ENCODE measurements around the gene ASB13. TPM values are rescaled to one million over a fixed set of nuclear protein-coding genes. Genes with fewer than 3 reads are reported as not detected.

The ASB13 gene
- total and polyA plus RNA-seq, 2 of the 13 experiments (the other 11 are each of a cell fraction or from before 2014, with no cell fraction given) = 9.3 to 15.4 TPM

GRCh38 chr10:5684318-5684970, 18.0 kb upstream of the ASB13 start, which contains the start of gene TASOR2 (continued):
- TF ChIP-seq, protein P1, sequence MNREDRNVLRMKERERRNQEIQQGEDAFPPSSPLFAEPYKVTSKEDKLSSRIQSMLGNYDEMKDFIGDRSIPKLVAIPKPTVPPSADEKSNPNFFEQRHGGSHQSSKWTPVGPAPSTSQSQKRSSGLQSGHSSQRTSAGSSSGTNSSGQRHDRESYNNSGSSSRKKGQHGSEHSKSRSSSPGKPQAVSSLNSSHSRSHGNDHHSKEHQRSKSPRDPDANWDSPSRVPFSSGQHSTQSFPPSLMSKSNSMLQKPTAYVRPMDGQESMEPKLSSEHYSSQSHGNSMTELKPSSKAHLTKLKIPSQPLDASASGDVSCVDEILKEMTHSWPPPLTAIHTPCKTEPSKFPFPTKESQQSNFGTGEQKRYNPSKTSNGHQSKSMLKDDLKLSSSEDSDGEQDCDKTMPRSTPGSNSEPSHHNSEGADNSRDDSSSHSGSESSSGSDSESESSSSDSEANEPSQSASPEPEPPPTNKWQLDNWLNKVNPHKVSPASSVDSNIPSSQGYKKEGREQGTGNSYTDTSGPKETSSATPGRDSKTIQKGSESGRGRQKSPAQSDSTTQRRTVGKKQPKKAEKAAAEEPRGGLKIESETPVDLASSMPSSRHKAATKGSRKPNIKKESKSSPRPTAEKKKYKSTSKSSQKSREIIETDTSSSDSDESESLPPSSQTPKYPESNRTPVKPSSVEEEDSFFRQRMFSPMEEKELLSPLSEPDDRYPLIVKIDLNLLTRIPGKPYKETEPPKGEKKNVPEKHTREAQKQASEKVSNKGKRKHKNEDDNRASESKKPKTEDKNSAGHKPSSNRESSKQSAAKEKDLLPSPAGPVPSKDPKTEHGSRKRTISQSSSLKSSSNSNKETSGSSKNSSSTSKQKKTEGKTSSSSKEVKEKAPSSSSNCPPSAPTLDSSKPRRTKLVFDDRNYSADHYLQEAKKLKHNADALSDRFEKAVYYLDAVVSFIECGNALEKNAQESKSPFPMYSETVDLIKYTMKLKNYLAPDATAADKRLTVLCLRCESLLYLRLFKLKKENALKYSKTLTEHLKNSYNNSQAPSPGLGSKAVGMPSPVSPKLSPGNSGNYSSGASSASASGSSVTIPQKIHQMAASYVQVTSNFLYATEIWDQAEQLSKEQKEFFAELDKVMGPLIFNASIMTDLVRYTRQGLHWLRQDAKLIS (CRISPR knock-in tag; IDR thresholded peaks at IDR 0.05) = no peak
- TF ChIP-seq DPF2 (CRISPR knock-in tag; IDR thresholded peaks at IDR 0.05; ENCODE audit: borderline replicate concordance, low read depth) (no peak), ZFP1 (CRISPR knock-in tag; IDR thresholded peaks at IDR 0.05) (peak; percentile 89; the same call in 1 of the 2 replicates), MTERF4 (CRISPR knock-in tag; IDR thresholded peaks at IDR 0.05) (peak; percentile 90), ZFP36 (IDR thresholded peaks at IDR 0.05; ENCODE audit: borderline replicate concordance, low read depth, low read length, partially characterized antibody) (no peak), ZNF251 (CRISPR knock-in tag; IDR thresholded peaks at IDR 0.05) (no peak), REL (CRISPR knock-in tag; conservative IDR thresholded peaks at IDR 0.05) (peak; percentile 96), ZBTB2 (CRISPR knock-in tag; IDR thresholded peaks at IDR 0.05; ENCODE audit: low read depth) (peak; percentile 88), ZFX (CRISPR knock-in tag; IDR thresholded peaks at IDR 0.05; ENCODE audit: low read depth) (peak; percentile 67), RARA (CRISPR knock-in tag; IDR thresholded peaks at IDR 0.05) (peak; percentile 81), CERS6 (CRISPR knock-in tag; IDR thresholded peaks at IDR 0.05) (peak; percentile 87; the same call in 1 of the 2 replicates), ZNF512B (CRISPR knock-in tag; IDR thresholded peaks at IDR 0.05; ENCODE audit: borderline replicate concordance) (no peak), SNAI1 (CRISPR knock-in tag; IDR thresholded peaks at IDR 0.05; ENCODE audit: borderline replicate concordance) (no peak), HNF4A (CRISPR knock-in tag; IDR thresholded peaks at IDR 0.05) (peak; percentile 55), HMGA1 (CRISPR knock-in tag; conservative IDR thresholded peaks at IDR 0.05) (no peak)
- TF ChIP-seq, protein P2, sequence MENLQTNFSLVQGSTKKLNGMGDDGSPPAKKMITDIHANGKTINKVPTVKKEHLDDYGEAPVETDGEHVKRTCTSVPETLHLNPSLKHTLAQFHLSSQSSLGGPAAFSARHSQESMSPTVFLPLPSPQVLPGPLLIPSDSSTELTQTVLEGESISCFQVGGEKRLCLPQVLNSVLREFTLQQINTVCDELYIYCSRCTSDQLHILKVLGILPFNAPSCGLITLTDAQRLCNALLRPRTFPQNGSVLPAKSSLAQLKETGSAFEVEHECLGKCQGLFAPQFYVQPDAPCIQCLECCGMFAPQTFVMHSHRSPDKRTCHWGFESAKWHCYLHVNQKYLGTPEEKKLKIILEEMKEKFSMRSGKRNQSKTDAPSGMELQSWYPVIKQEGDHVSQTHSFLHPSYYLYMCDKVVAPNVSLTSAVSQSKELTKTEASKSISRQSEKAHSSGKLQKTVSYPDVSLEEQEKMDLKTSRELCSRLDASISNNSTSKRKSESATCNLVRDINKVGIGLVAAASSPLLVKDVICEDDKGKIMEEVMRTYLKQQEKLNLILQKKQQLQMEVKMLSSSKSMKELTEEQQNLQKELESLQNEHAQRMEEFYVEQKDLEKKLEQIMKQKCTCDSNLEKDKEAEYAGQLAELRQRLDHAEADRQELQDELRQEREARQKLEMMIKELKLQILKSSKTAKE (CRISPR knock-in tag; IDR thresholded peaks at IDR 0.05; ENCODE audit: borderline replicate concordance) = no peak; the same call in 1 of the 2 replicates
